GM19238 (cell line): ENCODE results near the gene IDUA.

ENCODE experiments used
- DNase-seq: peaks from one replicate; pipeline ENCODE4 v3.0.0; 2011; ENCODE audit warnings: low spot score; ENCODE audit not compliant: insufficient read length

IDUA gene

GRCh38 chr4:1030559-1030958 lies 43.7 kb downstream of the IDUA start:
- no peak for DNase-seq

- DNase-seq = no peak
Observed at GRCh38 chr4:1031346-1031745, 44.5 kb downstream of the IDUA start.

- DNase-seq = no peak
Observed at GRCh38 chr4:1031956-1032795, 45.3 kb downstream of the IDUA start.

- DNase-seq = no peak
Observed at GRCh38 chr4:1032861-1033260, 46.0 kb downstream of the IDUA start.

- no peak for DNase-seq
Observed at GRCh38 chr4:1033840-1034551, 47.2 kb downstream of the IDUA start.

GRCh38 chr4:1035510-1035909 lies 48.7 kb downstream of the IDUA start:
- no peak for DNase-seq

- no peak for DNase-seq
Observed at GRCh38 chr4:1036095-1036494, 49.3 kb downstream of the IDUA start.

GRCh38 chr4:1036976-1037810 lies 50.3 kb downstream of the IDUA start:
- no peak for DNase-seq

- no peak for DNase-seq
Observed at GRCh38 chr4:1038948-1039492, 52.2 kb downstream of the IDUA start.

GRCh38 chr4:1039493-1040343 lies 52.9 kb downstream of the IDUA start:
- no peak for DNase-seq

- no peak for DNase-seq
Observed at GRCh38 chr4:1040344-1041146, 53.7 kb downstream of the IDUA start.

GRCh38 chr4:1041147-1041935 lies 54.5 kb downstream of the IDUA start:
- DNase-seq = no peak

- no peak for DNase-seq
Observed at GRCh38 chr4:1041936-1042330, 55.1 kb downstream of the IDUA start.

GRCh38 chr4:1042352-1043055 lies 55.7 kb downstream of the IDUA start:
- no peak for DNase-seq

- DNase-seq = no peak
Observed at GRCh38 chr4:1043162-1043561, 56.3 kb downstream of the IDUA start.

GRCh38 chr4:1043651-1044468 lies 57.0 kb downstream of the IDUA start:
- no peak for DNase-seq

- no peak for DNase-seq
Observed at GRCh38 chr4:1044469-1045192, 57.8 kb downstream of the IDUA start.
